ENCODE data around the gene TEX101.

The TEX101 gene

GRCh38 chr19:43447655-43448054 is 33.0 kb downstream of the TEX101 start:
- no peak for DNase-seq (ENCODE audit: low read depth)

GRCh38 chr19:43450545-43450997 is 35.9 kb downstream of the TEX101 start:
- no peak for DNase-seq (ENCODE audit: low read depth)

GRCh38 chr19:43452582-43452981 is 37.9 kb downstream of the TEX101 start:
- no peak for DNase-seq (ENCODE audit: low read depth)

GRCh38 chr19:43454031-43454430 is 39.3 kb downstream of the TEX101 start:
- DNase-seq (ENCODE audit: low read depth): no peak

- no peak for DNase-seq (ENCODE audit: low read depth)
Observed at GRCh38 chr19:43455321-43456113, 40.8 kb downstream of the TEX101 start.

GRCh38 chr19:43457809-43458208 is 43.1 kb downstream of the TEX101 start:
- no peak for DNase-seq (ENCODE audit: low read depth)

GRCh38 chr19:43460362-43461016 is 45.8 kb downstream of the TEX101 start:
- DNase-seq (ENCODE audit: low read depth): no peak

- DNase-seq (ENCODE audit: low read depth): no peak
Observed at GRCh38 chr19:43461303-43461702, 46.6 kb downstream of the TEX101 start.

GRCh38 chr19:43462383-43462782 is 47.7 kb downstream of the TEX101 start:
- no peak for DNase-seq (ENCODE audit: low read depth)

- DNase-seq (ENCODE audit: low read depth): no peak
Observed at GRCh38 chr19:43462785-43463380, 48.2 kb downstream of the TEX101 start.

GRCh38 chr19:43463381-43464133 is 48.9 kb downstream of the TEX101 start:
- peak; percentile 99 for DNase-seq (ENCODE audit: low read depth)

- peak; percentile 67 for DNase-seq (ENCODE audit: low read depth)
Observed at GRCh38 chr19:43464134-43464775, 49.6 kb downstream of the TEX101 start.

- no peak for DNase-seq (ENCODE audit: low read depth)
Observed at GRCh38 chr19:43465468-43466120, 50.9 kb downstream of the TEX101 start, which contains the start of gene LYPD3. LYPD3 (minus strand) TSS chr19:43465608; CDS start chr19:43465571, 37 bp downstream.

GRCh38 chr19:43466793-43467192 is 52.1 kb downstream of the TEX101 start:
- no peak for DNase-seq (ENCODE audit: low read depth)

GRCh38 chr19:43467276-43467675 is 52.6 kb downstream of the TEX101 start:
- DNase-seq (ENCODE audit: low read depth): no peak

- no peak for DNase-seq (ENCODE audit: low read depth)
Observed at GRCh38 chr19:43467730-43468129, 53.0 kb downstream of the TEX101 start.

All from stimulated activated CD8-positive, alpha-beta memory T cell treated with anti-CD3 and anti-CD28 coated beads, Interleukin-12 subunit alpha, Interleukin-12 subunit beta, amount 100 ng/mL, for 1 hour (primary cell).